Endothelial cell (in vitro differentiated cells): ENCODE measurements around the gene CYTH4. TPM values are rescaled to one million over a fixed set of nuclear protein-coding genes. Genes with fewer than 3 reads are reported as not detected.
A peak's percentile ranks its signal among the peaks of the same experiment; 100 is the strongest.

Experiments
- DNase-seq: peaks from one replicate; pipeline ENCODE4 v3.0.0; 2021; ENCODE audit warnings: low spot score
- H3K27ac Mint-ChIP-seq: one replicate; pipeline ENCODE4 v1.8.0; 2021; ENCODE audit warnings: mixed read lengths, inconsistent platforms; ENCODE audit not compliant: unreplicated experiment
- H3K27me3 Mint-ChIP-seq: one replicate; pipeline ENCODE4 v1.8.0; 2021; ENCODE audit warnings: mild to moderate bottlenecking, moderate library complexity, mixed read lengths, inconsistent platforms; ENCODE audit not compliant: unreplicated experiment
- H3K36me3 Mint-ChIP-seq: one replicate; pipeline ENCODE4 v1.8.0; 2021; ENCODE audit warnings: mild to moderate bottlenecking, low read depth, mixed read lengths, inconsistent platforms; ENCODE audit not compliant: unreplicated experiment
- H3K4me1 Mint-ChIP-seq: one replicate; pipeline ENCODE4 v1.8.0; 2021; ENCODE audit warnings: mild to moderate bottlenecking, mixed read lengths, inconsistent platforms; ENCODE audit not compliant: unreplicated experiment
- H3K4me3 Mint-ChIP-seq: one replicate; pipeline ENCODE4 v1.8.0; 2021; ENCODE audit warnings: mild to moderate bottlenecking, mixed read lengths, inconsistent platforms; ENCODE audit not compliant: unreplicated experiment
- H3K9me3 Mint-ChIP-seq: one replicate; pipeline ENCODE4 v1.8.0; 2021; ENCODE audit warnings: mixed read lengths, inconsistent platforms; ENCODE audit not compliant: unreplicated experiment
- CTCF ChIP-seq: fragments of 200-600 bp; sonication (generic); IDR thresholded peaks from one replicate; pipeline ENCODE4 v1.5.0; 2021; ENCODE audit warnings: antibody characterized with exemption; ENCODE audit not compliant: unreplicated experiment
- total RNA-seq: library from RNA; stranded (reverse); fragmentation: NEBNext Ultra II Directional; extraction: Animal tissue kit (Norgen Biotek cat#: 25700); gene quantifications from one replicate; pipeline ENCODE4 v1.2.1, GENCODE V29; 2021; ENCODE audit not compliant: unreplicated experiment

Gene CYTH4
- total RNA-seq, 1 donor from 2014 or later, result 0.33 TPM

GRCh38 chr22:37329238-37330140 lies 47.2 kb downstream of the CYTH4 start:
- H3K36me3 Mint-ChIP-seq, result no peaks in the 10 kb centered on the region
- no peak overlapping the region for H3K27ac Mint-ChIP-seq
- peaks cover 19% of the 10 kb centered on the region for H3K27me3 Mint-ChIP-seq
- H3K4me1 Mint-ChIP-seq, result no peaks in the 10 kb centered on the region
- no peak for TF ChIP-seq CTCF
- no peaks in the 10 kb centered on the region for H3K9me3 Mint-ChIP-seq
- no peak overlapping the region for H3K4me3 Mint-ChIP-seq
- DNase-seq, result no peak

DNA sequence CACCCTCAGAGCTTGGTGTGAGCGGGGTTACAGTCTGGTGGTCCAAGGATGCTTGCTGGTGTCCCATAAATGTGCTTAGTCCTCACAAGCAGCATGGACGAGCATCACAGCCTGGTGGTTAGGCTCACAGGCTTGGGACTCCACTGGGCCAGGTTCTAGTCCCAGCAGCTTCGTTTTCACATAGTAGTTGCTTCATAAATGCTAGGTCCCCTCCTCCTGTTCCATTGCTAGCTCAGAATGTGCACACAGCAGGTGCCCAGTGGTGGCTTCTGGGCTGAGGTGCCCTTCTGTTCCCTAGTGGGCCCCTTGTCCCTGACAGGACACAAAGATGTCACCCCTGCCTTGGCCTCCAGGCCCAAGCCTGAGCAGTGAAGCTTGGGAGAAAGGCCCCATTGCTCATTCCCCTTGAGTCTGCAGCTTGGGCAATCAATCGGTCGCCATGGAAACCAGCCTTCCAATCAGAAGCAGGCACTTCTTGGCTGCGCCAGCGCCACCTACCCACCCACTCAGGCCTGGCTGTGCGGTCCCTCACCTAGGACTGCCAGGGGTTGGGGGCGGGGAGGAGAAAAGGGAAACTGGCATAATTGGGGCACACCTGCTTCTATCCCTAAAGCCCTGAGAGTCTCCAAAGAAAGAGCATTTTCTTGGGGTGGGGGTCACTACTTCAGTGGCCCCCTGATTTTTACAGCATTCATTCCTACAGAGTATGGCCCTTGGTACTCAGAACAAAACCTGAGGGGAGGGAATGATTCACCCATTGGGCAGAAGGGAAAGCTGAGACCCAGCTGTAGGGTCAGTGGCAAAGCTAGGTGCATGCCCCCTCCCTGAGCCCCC lies 48.1 kb downstream of the CYTH4 start:
- H3K4me3 Mint-ChIP-seq, result no peak overlapping the region
- H3K9me3 Mint-ChIP-seq, result no peaks in the 10 kb centered on the region
- H3K27me3 Mint-ChIP-seq, result peaks cover 22% of the 10 kb centered on the region
- H3K4me1 Mint-ChIP-seq, result no peaks in the 10 kb centered on the region
- H3K36me3 Mint-ChIP-seq, result no peaks in the 10 kb centered on the region
- no peak overlapping the region for H3K27ac Mint-ChIP-seq
- TF ChIP-seq CTCF, result no peak
- DNase-seq, result peak; percentile 74

GRCh38 chr22:37331034-37331428 lies 48.7 kb downstream of the CYTH4 start:
- TF ChIP-seq CTCF, result no peak
- DNase-seq, result no peak
- Mint-ChIP-seq H3K27me3 (peaks cover 24% of the 10 kb centered on the region), H3K27ac (no peak overlapping the region), H3K36me3 (no peaks in the 10 kb centered on the region), H3K4me1 (no peaks in the 10 kb centered on the region), H3K4me3 (no peak overlapping the region), H3K9me3 (no peaks in the 10 kb centered on the region)

GRCh38 chr22:37331856-37332536 lies 49.7 kb downstream of the CYTH4 start:
- Mint-ChIP-seq H3K27me3 (peaks cover 20% of the 10 kb centered on the region), H3K4me1 (no peaks in the 10 kb centered on the region), H3K9me3 (no peaks in the 10 kb centered on the region), H3K27ac (no peak overlapping the region), H3K4me3 (no peak overlapping the region), H3K36me3 (no peaks in the 10 kb centered on the region)
- no peak for TF ChIP-seq CTCF
- no peak for DNase-seq
